ENCODE measurements around the gene AEN.

DNA sequence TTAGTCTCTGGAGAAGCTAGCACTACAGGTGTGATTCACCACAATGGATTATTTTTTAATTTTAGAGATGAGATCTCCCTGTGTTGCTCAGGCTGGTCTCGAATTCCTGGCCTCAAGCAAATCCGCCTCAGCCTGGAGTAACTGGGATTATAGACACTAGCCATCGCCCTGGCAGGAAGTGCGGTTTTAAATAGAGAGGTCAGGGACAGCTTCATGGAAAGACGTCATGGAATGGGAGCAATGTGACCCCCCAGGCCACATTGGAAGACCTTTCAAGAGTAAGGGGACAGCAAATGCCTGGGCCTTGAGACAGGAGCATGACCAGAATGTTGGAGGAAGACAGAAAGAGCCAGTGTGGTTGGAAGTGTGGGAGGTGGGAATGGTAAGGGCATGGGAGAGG lies 15.5 kb downstream of the AEN start:
- TF ChIP-seq CTCF (IDR thresholded peaks at IDR 0.05 in 8 of 11, conservative IDR thresholded peaks at IDR 0.05 in 3 of 11) (no peak), POLR2A (IDR thresholded peaks at IDR 0.05) (no peak)

All from spleen (tissue), 7 donors.